GM18505 (cell line): ENCODE measurements around the gene PAM16.

Experiments used
- ATAC-seq: cut with Tn5 transposase; IDR thresholded peaks from one replicate; pipeline ENCODE4 v1.9.1; 2021; ENCODE audit not compliant: unreplicated experiment
- POLR2A ChIP-seq: IDR thresholded peaks from 4 replicates; pipeline ENCODE4 v1.6.1; 2011; ENCODE audit warnings: borderline replicate concordance; ENCODE audit not compliant: insufficient read depth, insufficient read length; ENCODE audit errors: extremely low read depth

Gene PAM16

GRCh38 chr16:4327386-4328045 lies 23.6 kb downstream of the PAM16 start:
- ATAC-seq, result no peak
- no peak for TF ChIP-seq POLR2A

- no peak for ATAC-seq
- TF ChIP-seq POLR2A, result no peak
These were observed 25.8 kb downstream of the PAM16 start for GRCh38 chr16:4325253-4325758.

GRCh38 chr16:4324492-4325252 lies 26.4 kb downstream of the PAM16 start:
- ATAC-seq, result no peak
- no peak for TF ChIP-seq POLR2A

- no peak for ATAC-seq
- TF ChIP-seq POLR2A, result no peak
These were observed 27.2 kb downstream of the PAM16 start for GRCh38 chr16:4323845-4324488.

GRCh38 chr16:4323071-4323844 lies 27.9 kb downstream of the PAM16 start:
- ATAC-seq, result no peak

GRCh38 chr16:4322121-4323052 lies 28.7 kb downstream of the PAM16 start:
- no peak for ATAC-seq
- no peak for TF ChIP-seq POLR2A

More at GRCh38 chr16:4323071-4323844, 27.9 kb downstream of the PAM16 start:
- TF ChIP-seq POLR2A, result no peak

- TF ChIP-seq POLR2A, result no peak
- ATAC-seq, result no peak
These were observed 29.6 kb downstream of the PAM16 start for GRCh38 chr16:4321286-4322120.

GRCh38 chr16:4320571-4321137 lies 30.5 kb downstream of the PAM16 start:
- TF ChIP-seq POLR2A, result no peak
- no peak for ATAC-seq

- ATAC-seq, result no peak
- TF ChIP-seq POLR2A, result no peak
These were observed 31.4 kb downstream of the PAM16 start for GRCh38 chr16:4319454-4320421.

GRCh38 chr16:4318967-4319366 lies 32.2 kb downstream of the PAM16 start:
- ATAC-seq, result no peak
- TF ChIP-seq POLR2A, result no peak
